ENCODE results near the gene SLC4A4.

DNA sequence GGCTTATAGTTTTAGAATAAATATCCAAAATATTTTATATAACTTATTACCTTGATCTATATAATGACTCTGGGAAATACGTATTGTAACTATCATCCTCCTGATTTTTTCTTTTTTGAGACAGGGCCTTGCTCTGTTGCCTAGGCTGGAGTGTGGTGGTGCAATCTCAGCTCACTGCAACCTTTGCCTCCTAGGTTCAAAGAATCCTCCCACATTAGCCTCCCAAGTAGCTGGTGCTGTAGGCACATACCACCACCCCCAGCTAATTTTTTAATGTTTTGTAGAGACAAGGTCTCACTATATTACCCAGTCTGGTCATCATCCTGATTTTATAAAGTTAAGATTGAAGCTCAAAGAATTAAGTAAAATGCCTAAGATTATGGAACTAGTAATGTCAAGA is 193.6 kb downstream of the SLC4A4 start:
- TF ChIP-seq CTCF (IDR thresholded peaks at IDR 0.05) (no peak), POLR2A (IDR thresholded peaks at IDR 0.05) (no peak), EP300 (IDR thresholded peaks at IDR 0.05) (no peak)
